Panc1 (cell line): ENCODE data around the gene SERINC4.

Source experiments
- POLR2AphosphoS5 ChIP-seq: IDR thresholded peaks from 2 replicates; pipeline ENCODE4 v1.6.1; 2012; ENCODE audit warnings: mild to moderate bottlenecking, low read depth, low read length, moderate library complexity
- SIN3A ChIP-seq: IDR thresholded peaks from 2 replicates; pipeline ENCODE4 v1.6.1; 2012; ENCODE audit warnings: low read depth, mild to moderate bottlenecking, low read length, moderate library complexity, borderline replicate concordance; ENCODE audit not compliant: insufficient read depth
- TF ChIP-seq, protein P1 (sequence below): fragments of 450-650 bp; IDR thresholded peaks from 2 replicates; pipeline ENCODE4 v1.5.1; 2017; ENCODE audit warnings: mild to moderate bottlenecking

GRCh38 chr15:43828061-43828657 is 28.1 kb upstream of the SERINC4 start:
- TF ChIP-seq, protein P1, sequence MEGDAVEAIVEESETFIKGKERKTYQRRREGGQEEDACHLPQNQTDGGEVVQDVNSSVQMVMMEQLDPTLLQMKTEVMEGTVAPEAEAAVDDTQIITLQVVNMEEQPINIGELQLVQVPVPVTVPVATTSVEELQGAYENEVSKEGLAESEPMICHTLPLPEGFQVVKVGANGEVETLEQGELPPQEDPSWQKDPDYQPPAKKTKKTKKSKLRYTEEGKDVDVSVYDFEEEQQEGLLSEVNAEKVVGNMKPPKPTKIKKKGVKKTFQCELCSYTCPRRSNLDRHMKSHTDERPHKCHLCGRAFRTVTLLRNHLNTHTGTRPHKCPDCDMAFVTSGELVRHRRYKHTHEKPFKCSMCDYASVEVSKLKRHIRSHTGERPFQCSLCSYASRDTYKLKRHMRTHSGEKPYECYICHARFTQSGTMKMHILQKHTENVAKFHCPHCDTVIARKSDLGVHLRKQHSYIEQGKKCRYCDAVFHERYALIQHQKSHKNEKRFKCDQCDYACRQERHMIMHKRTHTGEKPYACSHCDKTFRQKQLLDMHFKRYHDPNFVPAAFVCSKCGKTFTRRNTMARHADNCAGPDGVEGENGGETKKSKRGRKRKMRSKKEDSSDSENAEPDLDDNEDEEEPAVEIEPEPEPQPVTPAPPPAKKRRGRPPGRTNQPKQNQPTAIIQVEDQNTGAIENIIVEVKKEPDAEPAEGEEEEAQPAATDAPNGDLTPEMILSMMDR = no peak
- TF ChIP-seq POLR2AphosphoS5 (no peak), SIN3A (no peak)
